OCI-LY7 (cell line): ENCODE measurements around the gene KCNQ2. TPM values are rescaled to one million over a fixed set of nuclear protein-coding genes. Genes with fewer than 3 reads are reported as not detected.

Experiments
- BruUV-seq: library from RNA; stranded (reverse); fragments of 400-500 nt; replicated peaks from 2 replicates; lab custom pipeline; 2021; lab: Mats Ljungman, UMichigan
- CTCF ChIA-PET: fragments of 300-600 bp; sonication (Branson Sonifier 250); formaldehyde crosslinking; loops from one replicate; lab custom pipeline; 2022; ENCODE audit warnings: antibody characterized with exemption; ENCODE audit not compliant: unreplicated experiment; lab: Charles Lee
- POLR2A ChIA-PET: fragments of 300-600 bp; sonication (Branson Sonifier 250); formaldehyde crosslinking; loops from one replicate; lab custom pipeline; 2022; ENCODE audit warnings: antibody characterized with exemption; lab: Charles Lee
- DNase-seq: peaks from one replicate; pipeline ENCODE4 v3.0.0-alpha.2; 2015; ENCODE audit warnings: low spot score
- H2AFZ ChIP-seq: fragments of 200-600 bp; sonication (generic), shearing (Covaris generic); 2 replicates; pipeline ENCODE4 v1.6.1; 2014; ENCODE audit warnings: mild to moderate bottlenecking, antibody characterized with exemption, low read length, moderate library complexity
- H3K27ac ChIP-seq: fragments of 200-600 bp; sonication (generic); 2 replicates; pipeline ENCODE4 v1.5.1; 2014; ENCODE audit warnings: mixed run types, low read depth, mild to moderate bottlenecking, moderate library complexity, low read length, inconsistent platforms; ENCODE audit not compliant: poor library complexity, severe bottlenecking
- H3K36me3 ChIP-seq: fragments of 200-600 bp; sonication (generic); 2 replicates; pipeline ENCODE4 v1.6.1; 2014; ENCODE audit warnings: mild to moderate bottlenecking, antibody characterized with exemption, low read length, moderate library complexity, mixed read lengths; ENCODE audit not compliant: insufficient read depth
- H3K4me1 ChIP-seq: fragments of 200-600 bp; sonication (generic); 2 replicates; pipeline ENCODE4 v1.5.1; 2014; ENCODE audit warnings: mild to moderate bottlenecking, low read length; ENCODE audit not compliant: insufficient read depth, poor library complexity, severe bottlenecking
- H3K4me2 ChIP-seq: fragments of 200-600 bp; sonication (generic); 2 replicates; pipeline ENCODE4 v1.6.1; 2014; ENCODE audit warnings: mild to moderate bottlenecking, low read length
- H3K4me3 ChIP-seq: fragments of 200-600 bp; sonication (generic); 2 replicates; pipeline ENCODE4 v1.5.1; 2014; ENCODE audit warnings: mild to moderate bottlenecking, low read depth, low read length; ENCODE audit not compliant: poor library complexity, severe bottlenecking
- H3K79me2 ChIP-seq: fragments of 200-600 bp; sonication (generic); 2 replicates; pipeline ENCODE4 v1.6.1; 2016; ENCODE audit warnings: low read depth, mild to moderate bottlenecking, low read length, moderate library complexity, mixed read lengths; ENCODE audit not compliant: insufficient read depth
- H3K9me2 ChIP-seq: fragments of 200-600 bp; sonication (generic); 2 replicates; pipeline ENCODE4 v1.6.1; 2016; ENCODE audit warnings: mild to moderate bottlenecking, low read length, mixed read lengths; ENCODE audit not compliant: insufficient read depth
- H3K9me3 ChIP-seq: fragments of 200-600 bp; sonication (generic); 2 replicates; pipeline ENCODE4 v1.6.1; 2014; ENCODE audit warnings: mild to moderate bottlenecking, mixed run types, low read length, mixed read lengths
- H4K20me1 ChIP-seq: fragments of 200-600 bp; sonication (generic); 2 replicates; pipeline ENCODE4 v1.6.1; 2014; ENCODE audit warnings: mild to moderate bottlenecking, antibody characterized with exemption, low read length, moderate library complexity, mixed read lengths; ENCODE audit not compliant: insufficient read depth
- EZH2phosphoT487 ChIP-seq: fragments of 200-600 bp; sonication (generic); IDR thresholded peaks from 2 replicates; pipeline ENCODE4 v1.6.1; 2018; ENCODE audit warnings: low read depth, borderline replicate concordance, mild to moderate bottlenecking, mixed run types, antibody characterized with exemption, low read length, moderate library complexity, mixed read lengths
- intact Hi-C: fragments of 100-400 bp; cut with micrococcal nuclease; formaldehyde crosslinking; loops from one replicate; pipeline ENCODE4 v1.10.0; 2022; ENCODE audit not compliant: unreplicated experiment
- total RNA-seq, 2 experiments: library from RNA; depleted of rRNA in 1 of 2; stranded (reverse); fragments of >200 nt in 1 of 2; shearing (Covaris generic) in 1 of 2; gene quantifications; 2 replicates each; pipeline ENCODE4 v1.2.3, GENCODE V29; 2014 to 2022
- TF ChIP-seq, protein P1 (sequence below): fragments of 200-600 bp; sonication (generic); conservative IDR thresholded peaks from 2 replicates; pipeline ENCODE4 v1.5.1; 2014; ENCODE audit warnings: mild to moderate bottlenecking, antibody characterized with exemption, low read length, moderate library complexity, mixed read lengths

The KCNQ2 gene
- total RNA-seq, 2 experiments from 2014 or later: not detected

DNA sequence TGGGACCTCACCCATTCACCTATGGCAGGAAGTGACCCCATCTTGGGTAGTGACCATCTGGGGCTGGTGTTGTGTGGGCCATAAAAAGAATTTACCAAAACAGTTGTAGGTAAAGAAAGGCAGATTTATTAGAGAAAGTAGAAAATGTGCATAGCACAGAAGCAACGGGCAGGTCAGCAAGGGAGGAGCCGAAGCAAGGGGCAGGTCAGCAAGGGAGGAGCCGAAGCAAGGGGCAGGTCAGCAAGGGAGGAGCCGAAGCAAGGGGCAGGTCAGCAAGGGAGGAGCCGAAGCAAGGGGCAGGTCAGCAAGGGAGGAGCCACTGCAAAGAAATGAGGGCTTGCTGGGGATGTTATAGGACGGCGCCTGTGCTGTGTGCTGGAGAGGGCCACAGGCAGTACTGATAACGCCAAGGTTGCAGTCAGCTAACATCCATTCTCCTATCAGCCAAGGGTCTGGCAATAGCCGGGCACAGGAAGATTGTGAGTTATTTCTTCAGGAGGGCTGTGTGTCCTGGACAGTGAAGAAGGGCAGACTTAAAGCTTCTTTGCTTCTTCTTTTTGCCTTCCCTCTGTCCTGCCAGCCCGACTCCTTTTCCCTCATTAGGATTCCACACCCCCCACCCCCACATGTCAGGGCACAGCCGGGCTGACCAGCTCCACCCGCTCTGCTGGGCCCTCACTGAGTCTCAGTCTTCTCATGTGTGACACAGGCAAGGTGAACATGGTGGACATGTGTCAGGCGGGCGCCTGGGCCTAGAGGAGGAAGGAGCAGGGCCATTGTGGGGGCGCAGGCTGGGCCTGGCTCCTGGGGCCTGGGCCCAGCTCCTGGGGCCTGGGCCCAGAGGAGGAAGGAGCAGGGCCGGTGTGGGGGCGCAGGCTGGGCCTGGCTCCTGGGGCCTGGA is 79.7 kb downstream of the KCNQ2 start:
- Histone ChIP-seq H3K4me2 (no peak overlapping the region), H3K27ac (no peak overlapping the region), H4K20me1 (no peaks in the 10 kb centered on the region), H2AFZ (no peak overlapping the region), H3K79me2 (no peaks in the 10 kb centered on the region), H3K9me2 (no peaks in the 10 kb centered on the region), H3K36me3 (no peaks in the 10 kb centered on the region), H3K4me3 (no peak overlapping the region), H3K9me3 (no peaks in the 10 kb centered on the region), H3K4me1 (no peaks in the 10 kb centered on the region)
- ChIA-PET CTCF (no interaction called here), POLR2A (no interaction called here)
- no peak for TF ChIP-seq EZH2phosphoT487
- TF ChIP-seq, protein P1, sequence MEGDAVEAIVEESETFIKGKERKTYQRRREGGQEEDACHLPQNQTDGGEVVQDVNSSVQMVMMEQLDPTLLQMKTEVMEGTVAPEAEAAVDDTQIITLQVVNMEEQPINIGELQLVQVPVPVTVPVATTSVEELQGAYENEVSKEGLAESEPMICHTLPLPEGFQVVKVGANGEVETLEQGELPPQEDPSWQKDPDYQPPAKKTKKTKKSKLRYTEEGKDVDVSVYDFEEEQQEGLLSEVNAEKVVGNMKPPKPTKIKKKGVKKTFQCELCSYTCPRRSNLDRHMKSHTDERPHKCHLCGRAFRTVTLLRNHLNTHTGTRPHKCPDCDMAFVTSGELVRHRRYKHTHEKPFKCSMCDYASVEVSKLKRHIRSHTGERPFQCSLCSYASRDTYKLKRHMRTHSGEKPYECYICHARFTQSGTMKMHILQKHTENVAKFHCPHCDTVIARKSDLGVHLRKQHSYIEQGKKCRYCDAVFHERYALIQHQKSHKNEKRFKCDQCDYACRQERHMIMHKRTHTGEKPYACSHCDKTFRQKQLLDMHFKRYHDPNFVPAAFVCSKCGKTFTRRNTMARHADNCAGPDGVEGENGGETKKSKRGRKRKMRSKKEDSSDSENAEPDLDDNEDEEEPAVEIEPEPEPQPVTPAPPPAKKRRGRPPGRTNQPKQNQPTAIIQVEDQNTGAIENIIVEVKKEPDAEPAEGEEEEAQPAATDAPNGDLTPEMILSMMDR: no peak
- no peak for DNase-seq
- no TSS peak for BruUV-seq
- intact Hi-C loops: no loop called here

DNA sequence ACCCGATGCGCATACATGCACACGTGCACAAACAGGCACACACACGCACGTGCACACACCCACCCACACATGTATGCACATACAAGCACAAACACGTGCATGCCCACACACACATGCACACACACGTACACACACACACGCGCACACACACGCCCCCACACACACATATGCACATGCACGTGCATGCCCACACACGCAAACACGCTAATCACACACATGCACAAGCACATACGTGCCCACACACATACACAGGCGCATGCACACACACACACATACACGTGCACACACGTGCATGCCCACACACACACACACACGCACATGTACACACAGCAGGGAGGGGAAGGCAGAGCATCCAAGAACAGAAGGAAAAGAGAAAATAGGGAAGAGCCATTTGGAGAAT is 84.5 kb downstream of the KCNQ2 start:
- Histone ChIP-seq H4K20me1 (no peaks in the 10 kb centered on the region), H3K36me3 (no peaks in the 10 kb centered on the region), H3K9me3 (no peaks in the 10 kb centered on the region), H3K79me2 (no peaks in the 10 kb centered on the region), H3K9me2 (no peaks in the 10 kb centered on the region), H3K4me3 (no peak overlapping the region), H3K4me2 (no peak overlapping the region), H3K27ac (no peak overlapping the region), H3K4me1 (no peaks in the 10 kb centered on the region), H2AFZ (no peak overlapping the region)
- ChIA-PET CTCF (no interaction called here), POLR2A (no interaction called here)
- intact Hi-C loops: no loop called here
- TF ChIP-seq, protein P1: no peak
- no peak for TF ChIP-seq EZH2phosphoT487
- no peak for DNase-seq
- no TSS peak for BruUV-seq

DNA sequence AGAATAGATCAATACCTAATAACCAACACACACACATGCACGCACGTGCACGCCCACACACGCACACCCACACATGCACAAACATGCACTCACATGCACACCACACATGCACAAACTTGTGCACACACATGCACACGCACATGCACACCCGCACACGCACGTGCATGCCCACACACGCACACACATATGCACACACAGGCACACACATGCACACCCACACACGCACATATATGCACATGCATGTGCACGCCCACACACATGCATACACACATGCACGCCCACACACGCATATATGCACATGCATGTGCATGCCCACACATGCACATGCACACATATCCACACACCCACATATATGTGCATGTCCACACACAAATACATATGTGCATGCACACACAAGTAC is 85.1 kb downstream of the KCNQ2 start:
- no peak for DNase-seq
- ChIA-PET CTCF (no interaction called here), POLR2A (no interaction called here)
- H3K9me3 ChIP-seq: no peaks in the 10 kb centered on the region
- no peak overlapping the region for H3K4me3 ChIP-seq
- H4K20me1 ChIP-seq: no peaks in the 10 kb centered on the region
- no peaks in the 10 kb centered on the region for H3K9me2 ChIP-seq
- no TSS peak for BruUV-seq
- H3K79me2 ChIP-seq: no peaks in the 10 kb centered on the region
- no peak overlapping the region for H3K4me2 ChIP-seq
- no peak overlapping the region for H2AFZ ChIP-seq
- no peak overlapping the region for H3K27ac ChIP-seq
- H3K36me3 ChIP-seq: no peaks in the 10 kb centered on the region
- intact Hi-C loops: no loop called here
- H3K4me1 ChIP-seq: no peaks in the 10 kb centered on the region
- no peak for TF ChIP-seq EZH2phosphoT487
- TF ChIP-seq, protein P1: no peak
